ENCODE measurements around the gene ERMAP. TPM values are rescaled to one million over a fixed set of nuclear protein-coding genes. Genes with fewer than 3 reads are reported as not detected.

ERMAP gene
- total and polyA plus RNA-seq, 9 of the 15 experiments (the other 6 are each of a cell fraction or from before 2014, with no cell fraction given) = 8.0 to 31.4 (median 22.5) TPM

- H2AFZ ChIP-seq (ENCODE audit: low read depth, low read length) = no peak overlapping the region
- BruUV-seq (replicated peaks) = no TSS peak
- no peak overlapping the region for H3K4me2 ChIP-seq (ENCODE audit: insufficient read depth, low read length)
- H3K9ac ChIP-seq (ENCODE audit: insufficient read depth in 1 of 2, low read depth in 2 of 2, low read length in 2 of 2) = peak overlapping the region in 1 of 2 experiments; percentile 24; a peak in 2 of 4 replicates
- H3K9me3 ChIP-seq (replicated peaks; ENCODE audit: control insufficient read depth, insufficient read depth, low read depth, low read length) = no peaks in the 10 kb centered on the region
- no peaks in the 10 kb centered on the region for H4K20me1 ChIP-seq (replicated peaks; ENCODE audit: control insufficient read depth, insufficient read depth, low read length)
- no peaks in the 10 kb centered on the region for H3K36me3 ChIP-seq (ENCODE audit: control insufficient read depth, insufficient read depth, low read length)
- H3K27ac ChIP-seq (ENCODE audit: extremely low read depth, low read depth, low read length) = no peak overlapping the region
- H3K9me1 ChIP-seq (ENCODE audit: control insufficient read depth, insufficient read depth, low read length) = no peaks in the 10 kb centered on the region
- H3K79me2 ChIP-seq (ENCODE audit: control insufficient read depth, insufficient read depth, low read length) = no peaks in the 10 kb centered on the region
- no peak for DNase-seq (ENCODE audit: extremely low read depth in 1 of 4, low spot score in 3 of 4)
- peaks cover 0 to 24% of the 10 kb centered on the region in 2 experiments; a peak in 3 of 5 replicates for H3K4me1 ChIP-seq (replicated peaks in 1 of 2; ENCODE audit: control insufficient read depth in 2 of 2, insufficient read depth in 2 of 2, low read length in 2 of 2)
- in situ Hi-C loops (cut with MboI) (no loop called here), intact Hi-C loops (cut with micrococcal nuclease) (no loop called here)
- ChIA-PET CTCF (ENCODE audit: low intra/inter-chr PET ratio) (interaction anchor here (0.7 kb wide), 1 partner anchor 634 kb away, joined by 3 read pairs; no protein-coding TSS in a partner anchor), POLR2A (interaction anchor here (0.6 to 1.6 kb wide), 2 partner anchors 14 to 121 kb away, joined by 3 read pairs; partner anchors contain the start of genes C1orf50 and P3H1)
- ATAC-seq = peak; percentile 32; the same call in 2 of the 3 replicates
- no peak for FAIRE-seq
- TF ChIP-seq ZNF699 (CRISPR knock-in tag; IDR thresholded peaks at IDR 0.05; ENCODE audit: insufficient replicate concordance) (no peak), PHF8 (IDR thresholded peaks at IDR 0.05; ENCODE audit: borderline replicate concordance, low read length) (no peak), ILF3 (IDR thresholded peaks at IDR 0.05; ENCODE audit: borderline replicate concordance) (no peak), LEF1 (IDR thresholded peaks at IDR 0.05) (no peak), E2F6 (IDR thresholded peaks at IDR 0.05; ENCODE audit: borderline replicate concordance in 1 of 2, extremely low read depth in 1 of 2, insufficient read depth in 1 of 2, insufficient read length in 1 of 2, low read depth in 1 of 2, low read length in 1 of 2, poor library complexity in 1 of 2, severe bottlenecking in 1 of 2) (no peak), CHCHD3 (CRISPR knock-in tag; IDR thresholded peaks at IDR 0.05) (no peak)
- TF ChIP-seq, protein P1, sequence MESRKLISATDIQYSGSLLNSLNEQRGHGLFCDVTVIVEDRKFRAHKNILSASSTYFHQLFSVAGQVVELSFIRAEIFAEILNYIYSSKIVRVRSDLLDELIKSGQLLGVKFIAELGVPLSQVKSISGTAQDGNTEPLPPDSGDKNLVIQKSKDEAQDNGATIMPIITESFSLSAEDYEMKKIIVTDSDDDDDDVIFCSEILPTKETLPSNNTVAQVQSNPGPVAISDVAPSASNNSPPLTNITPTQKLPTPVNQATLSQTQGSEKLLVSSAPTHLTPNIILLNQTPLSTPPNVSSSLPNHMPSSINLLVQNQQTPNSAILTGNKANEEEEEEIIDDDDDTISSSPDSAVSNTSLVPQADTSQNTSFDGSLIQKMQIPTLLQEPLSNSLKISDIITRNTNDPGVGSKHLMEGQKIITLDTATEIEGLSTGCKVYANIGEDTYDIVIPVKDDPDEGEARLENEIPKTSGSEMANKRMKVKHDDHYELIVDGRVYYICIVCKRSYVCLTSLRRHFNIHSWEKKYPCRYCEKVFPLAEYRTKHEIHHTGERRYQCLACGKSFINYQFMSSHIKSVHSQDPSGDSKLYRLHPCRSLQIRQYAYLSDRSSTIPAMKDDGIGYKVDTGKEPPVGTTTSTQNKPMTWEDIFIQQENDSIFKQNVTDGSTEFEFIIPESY (CRISPR knock-in tag; IDR thresholded peaks at IDR 0.05) = peak; percentile 85
- H3K27me3 ChIP-seq (ENCODE audit: control insufficient read depth in 2 of 2, insufficient read depth in 2 of 2, low read length in 2 of 2) = peaks cover 0 to 6% of the 10 kb centered on the region in 2 experiments; a peak in 1 of 5 replicates
- 68% methylated on average over 26 of the region's 31 CpGs for WGBS (ENCODE audit: insufficient coverage, low coverage, missing lambda C conversion rate)
- no peak overlapping the region for H3K4me3 ChIP-seq
Measured at GRCh38 chr1:42888013-42888633, 71.2 kb downstream of the ERMAP start.

Measured in K562 (cell line).